Activated CD4-positive, alpha-beta T cell treated with anti-CD3 and anti-CD28 coated beads, Interleukin-2, amount 10 ng/mL, durations not matched to agents 7 days and 5 days (primary cell): Measurements from ENCODE around the gene MKNK1. TPM values are rescaled to one million over a fixed set of nuclear protein-coding genes. Genes with fewer than 3 reads are reported as not detected.

ENCODE experiments used
- CTCF ChIA-PET: fragments of 350-600 bp; sonication (Branson Sonifier 250); formaldehyde crosslinking; loops from one replicate; lab custom pipeline; 2021; ENCODE audit warnings: antibody characterized with exemption; lab: Charles Lee
- POLR2A ChIA-PET: fragments of 350-600 bp; sonication (Branson Sonifier 250); formaldehyde crosslinking; loops from one replicate; lab custom pipeline; 2021; ENCODE audit warnings: antibody characterized with exemption; lab: Charles Lee
- DNase-seq: peaks from one replicate; pipeline ENCODE4 v3.0.0-alpha.2; 2020
- H3K27ac Mint-ChIP-seq: one replicate; pipeline ENCODE4 v1.8.0; 2021; ENCODE audit warnings: mild to moderate bottlenecking, moderate library complexity, mixed read lengths
- H3K27me3 Mint-ChIP-seq: one replicate; pipeline ENCODE4 v1.8.0; 2021; ENCODE audit warnings: mixed read lengths
- H3K36me3 Mint-ChIP-seq: one replicate; pipeline ENCODE4 v1.8.0; 2021; ENCODE audit warnings: low read depth, mixed read lengths
- H3K4me1 Mint-ChIP-seq: one replicate; pipeline ENCODE4 v1.8.0; 2021; ENCODE audit warnings: mixed read lengths
- H3K4me3 Mint-ChIP-seq: one replicate; pipeline ENCODE4 v1.8.0; 2021; ENCODE audit warnings: mild to moderate bottlenecking, moderate library complexity, mixed read lengths
- H3K9me3 Mint-ChIP-seq: one replicate; pipeline ENCODE4 v1.8.0; 2021; ENCODE audit warnings: mixed read lengths
- total RNA-seq, 2 experiments: library from RNA; stranded (reverse); gene quantifications; one replicate each; pipeline ENCODE4 v1.2.3, GENCODE V29; 2021

The MKNK1 gene
- total RNA-seq, 2 experiments from 2014 or later = 58.2 to 63.3 TPM

DNA sequence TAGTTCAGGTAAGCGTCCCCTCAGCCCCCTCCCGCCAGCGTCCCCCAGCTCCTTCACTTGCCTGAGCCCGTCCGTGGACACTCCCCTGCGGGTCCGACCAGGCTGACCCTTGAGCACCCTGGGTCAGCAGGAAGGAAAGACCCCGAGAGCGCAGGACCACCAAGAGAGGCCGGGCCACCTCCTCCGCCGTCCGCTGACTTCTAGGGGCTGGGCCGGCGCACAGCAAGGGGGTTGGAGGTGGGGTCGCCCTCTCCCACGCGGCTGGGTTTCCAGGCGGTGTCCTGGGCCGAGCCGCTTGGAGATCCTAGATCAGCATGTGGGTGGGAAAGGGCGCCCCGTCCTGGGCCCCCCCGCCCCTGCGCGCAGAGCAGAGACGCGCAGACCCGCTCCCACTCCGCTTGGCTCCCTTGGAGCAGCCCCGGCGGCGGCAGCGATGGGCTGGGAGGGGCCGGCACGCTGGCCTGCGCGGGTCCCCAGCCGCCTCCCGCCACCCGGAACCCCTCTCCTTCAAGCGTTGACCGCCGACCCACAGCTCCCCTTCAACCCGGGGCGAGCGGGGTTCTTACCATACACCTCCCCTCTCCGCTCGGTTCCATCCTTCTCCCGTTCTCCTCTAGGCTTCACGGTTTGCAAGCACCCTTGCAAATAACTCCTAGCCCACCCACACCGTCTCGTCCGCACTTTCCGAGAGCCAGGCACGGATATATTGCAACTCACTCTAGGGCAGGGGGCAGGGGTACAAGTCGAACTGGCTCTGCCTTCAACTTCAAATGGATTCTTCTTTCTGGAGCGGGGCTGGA, 60.1 kb downstream of the MKNK1 start:
- Mint-ChIP-seq H3K4me1 (peaks cover 6% of the 10 kb centered on the region), H3K9me3 (no peaks in the 10 kb centered on the region), H3K27me3 (peaks cover 51% of the 10 kb centered on the region), H3K4me3 (no peak overlapping the region), H3K27ac (no peak overlapping the region), H3K36me3 (no peaks in the 10 kb centered on the region)
- DNase-seq = no peak
- ChIA-PET CTCF (no interaction called here), POLR2A (no interaction called here)

DNA sequence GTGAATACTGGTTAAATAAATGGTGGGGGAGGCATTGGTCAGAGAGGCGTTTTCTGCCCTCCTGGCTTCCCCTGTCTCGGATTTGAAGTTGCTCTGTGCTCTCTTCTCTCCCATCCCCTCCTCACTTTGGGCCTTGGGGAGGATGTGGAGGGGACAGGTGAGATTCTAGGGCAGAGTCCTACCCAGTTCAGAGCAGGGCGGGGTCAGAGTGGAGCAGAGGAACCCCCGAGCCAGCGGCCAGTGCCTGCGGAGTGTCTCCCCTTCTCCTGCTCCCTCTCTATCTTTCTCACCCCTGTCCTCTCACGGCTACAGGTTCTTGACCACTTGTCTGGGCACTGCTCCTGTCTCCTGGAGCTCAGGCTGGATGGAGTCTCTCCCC, 60.7 kb downstream of the MKNK1 start:
- Mint-ChIP-seq H3K27ac (no peak overlapping the region), H3K4me1 (peaks cover 6% of the 10 kb centered on the region), H3K4me3 (no peak overlapping the region), H3K36me3 (no peaks in the 10 kb centered on the region), H3K27me3 (peaks cover 53% of the 10 kb centered on the region), H3K9me3 (no peaks in the 10 kb centered on the region)
- ChIA-PET POLR2A (no interaction called here), CTCF (no interaction called here)
- DNase-seq = no peak

DNA sequence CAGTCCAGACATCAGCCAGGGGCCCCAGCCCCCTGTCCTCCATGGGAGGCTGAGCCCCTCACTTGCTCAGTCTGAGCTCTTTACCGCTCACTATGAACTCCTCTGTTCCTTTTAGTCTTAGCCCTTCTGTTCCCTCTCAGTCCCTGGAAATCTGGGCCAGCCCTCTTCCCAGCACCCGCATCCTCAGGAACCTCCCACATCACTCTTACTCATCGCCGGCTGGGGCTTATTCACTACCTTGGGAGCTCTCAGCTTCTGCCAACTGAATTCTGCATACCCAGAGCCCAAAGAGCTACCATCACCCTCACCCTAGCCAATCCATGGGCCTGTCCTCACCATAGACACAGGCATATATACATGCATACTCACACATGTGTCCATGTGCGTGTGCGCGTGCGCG, 64.1 kb downstream of the MKNK1 start:
- no peak for DNase-seq
- no peaks in the 10 kb centered on the region for H3K9me3 Mint-ChIP-seq
- ChIA-PET CTCF (interaction anchor here (0.8 to 1.6 kb wide), 4 partner anchors 8 to 186 kb away, joined by 3 to 7 read pairs (median 4); no protein-coding TSS in a partner anchor), POLR2A (no interaction called here)
- peaks cover 1% of the 10 kb centered on the region for H3K4me1 Mint-ChIP-seq
- no peaks in the 10 kb centered on the region for H3K36me3 Mint-ChIP-seq
- H3K27ac Mint-ChIP-seq = no peak overlapping the region
- H3K27me3 Mint-ChIP-seq = peaks cover 58% of the 10 kb centered on the region
- H3K4me3 Mint-ChIP-seq = no peak overlapping the region

DNA sequence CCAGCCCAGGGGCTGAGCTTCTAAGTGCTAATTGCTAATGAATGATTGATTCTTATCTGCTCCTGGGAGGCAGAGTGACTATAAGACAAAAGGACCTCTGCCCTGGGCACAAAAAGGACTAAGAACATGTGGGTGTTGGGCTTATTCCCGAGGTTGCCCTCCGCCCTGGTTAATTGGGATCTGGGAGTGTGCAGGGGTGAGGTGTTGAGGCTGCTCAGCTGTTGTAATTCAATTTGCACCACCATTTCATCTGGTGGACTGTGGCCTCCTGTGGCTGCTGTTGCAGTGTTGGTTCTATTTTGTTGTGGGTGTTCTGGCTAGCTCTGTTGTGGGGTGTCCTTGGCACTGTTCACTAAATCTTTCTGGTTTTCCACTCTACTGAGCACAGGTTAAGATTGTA, 65.9 kb downstream of the MKNK1 start:
- Mint-ChIP-seq H3K9me3 (no peaks in the 10 kb centered on the region), H3K36me3 (no peaks in the 10 kb centered on the region), H3K4me1 (peaks cover 2% of the 10 kb centered on the region), H3K4me3 (no peak overlapping the region), H3K27me3 (peaks cover 58% of the 10 kb centered on the region), H3K27ac (no peak overlapping the region)
- CTCF ChIA-PET = interaction anchor here (1.4 kb wide), 1 partner anchor 86 kb away, joined by 3 read pairs; no protein-coding TSS in a partner anchor
- POLR2A ChIA-PET = no interaction called here
- no peak for DNase-seq

DNA sequence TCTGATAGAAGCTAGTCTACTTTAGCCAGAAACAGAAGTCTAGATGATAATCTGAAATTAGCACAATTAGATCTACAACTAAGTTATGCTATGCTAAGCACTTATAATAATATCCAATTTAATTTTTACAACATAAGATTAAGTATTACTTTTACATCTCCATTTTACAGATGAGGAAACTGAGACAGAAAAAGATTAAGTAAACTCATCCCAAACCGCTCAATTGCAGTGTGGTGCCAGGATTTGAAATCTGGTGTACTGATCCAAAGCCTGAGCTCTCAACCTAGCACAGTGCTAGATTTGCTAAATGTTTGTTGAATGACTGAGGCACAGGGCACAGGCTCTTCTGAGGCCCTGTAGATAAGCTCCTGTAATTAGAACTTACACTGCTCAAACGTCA, 66.4 kb downstream of the MKNK1 start:
- H3K9me3 Mint-ChIP-seq = no peaks in the 10 kb centered on the region
- CTCF ChIA-PET = no interaction called here
- no peak overlapping the region for H3K4me3 Mint-ChIP-seq
- H3K27ac Mint-ChIP-seq = no peak overlapping the region
- no peak for DNase-seq
- POLR2A ChIA-PET = no interaction called here
- H3K36me3 Mint-ChIP-seq = no peaks in the 10 kb centered on the region
- peaks cover 2% of the 10 kb centered on the region for H3K4me1 Mint-ChIP-seq
- H3K27me3 Mint-ChIP-seq = peaks cover 54% of the 10 kb centered on the region

DNA sequence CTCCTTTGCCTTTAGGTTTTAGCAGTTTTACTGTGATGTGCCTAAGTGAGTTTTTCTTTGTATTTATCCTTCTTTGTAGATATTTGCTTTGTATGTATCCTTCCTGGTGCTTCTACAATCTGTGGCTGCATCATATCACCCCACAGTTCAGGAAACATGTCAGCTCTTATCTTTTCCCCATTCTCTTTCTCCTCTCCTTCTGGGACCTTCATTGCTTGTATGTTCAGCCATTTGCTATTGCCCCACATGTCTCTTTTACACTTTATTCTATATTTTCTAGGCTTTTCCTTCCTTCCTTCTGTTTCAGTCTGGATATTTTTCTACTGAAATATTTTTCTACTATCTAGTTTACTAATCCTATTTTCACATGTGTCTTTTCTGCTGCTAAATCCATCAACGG, 67.5 kb downstream of the MKNK1 start:
- H3K9me3 Mint-ChIP-seq = no peaks in the 10 kb centered on the region
- ChIA-PET POLR2A (no interaction called here), CTCF (interaction anchor here (2.1 to 2.5 kb wide), 2 partner anchors 12 to 14 kb away, joined by 6 to 11 read pairs; no protein-coding TSS in a partner anchor)
- no peaks in the 10 kb centered on the region for H3K36me3 Mint-ChIP-seq
- no peak overlapping the region for H3K27ac Mint-ChIP-seq
- H3K27me3 Mint-ChIP-seq = peaks cover 46% of the 10 kb centered on the region
- no peak overlapping the region for H3K4me3 Mint-ChIP-seq
- H3K4me1 Mint-ChIP-seq = peaks cover 2% of the 10 kb centered on the region
- DNase-seq = no peak

DNA sequence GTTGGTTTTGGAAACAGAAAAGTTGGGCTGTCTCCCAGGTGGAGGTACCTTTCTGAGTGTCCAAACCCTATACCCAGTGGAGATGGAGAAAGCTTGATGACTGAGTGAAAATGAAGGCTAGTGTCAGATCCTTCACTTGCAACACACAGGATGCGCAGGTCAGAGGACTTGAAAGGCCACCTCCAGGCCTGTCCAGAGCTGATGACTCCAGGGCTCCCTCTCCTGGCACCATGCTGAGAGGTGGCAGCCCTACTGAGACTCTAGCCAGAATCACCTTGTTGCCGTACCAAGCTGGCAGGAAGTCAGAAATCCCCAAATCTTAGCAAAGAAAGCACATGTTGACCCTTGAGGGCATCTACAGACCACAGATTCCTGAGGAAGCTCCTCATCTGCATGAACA, 69.0 kb downstream of the MKNK1 start:
- Mint-ChIP-seq H3K9me3 (no peaks in the 10 kb centered on the region), H3K27ac (no peak overlapping the region), H3K36me3 (no peaks in the 10 kb centered on the region), H3K27me3 (peaks cover 41% of the 10 kb centered on the region), H3K4me3 (no peak overlapping the region), H3K4me1 (peaks cover 2% of the 10 kb centered on the region)
- CTCF ChIA-PET = interaction anchor here (0.6 to 3.5 kb wide), 12 partner anchors 7 to 117 kb away, joined by 3 to 22 read pairs (median 5); partner anchors contain the start of gene KNCN
- peak; percentile 14 for DNase-seq
- POLR2A ChIA-PET = no interaction called here

DNA sequence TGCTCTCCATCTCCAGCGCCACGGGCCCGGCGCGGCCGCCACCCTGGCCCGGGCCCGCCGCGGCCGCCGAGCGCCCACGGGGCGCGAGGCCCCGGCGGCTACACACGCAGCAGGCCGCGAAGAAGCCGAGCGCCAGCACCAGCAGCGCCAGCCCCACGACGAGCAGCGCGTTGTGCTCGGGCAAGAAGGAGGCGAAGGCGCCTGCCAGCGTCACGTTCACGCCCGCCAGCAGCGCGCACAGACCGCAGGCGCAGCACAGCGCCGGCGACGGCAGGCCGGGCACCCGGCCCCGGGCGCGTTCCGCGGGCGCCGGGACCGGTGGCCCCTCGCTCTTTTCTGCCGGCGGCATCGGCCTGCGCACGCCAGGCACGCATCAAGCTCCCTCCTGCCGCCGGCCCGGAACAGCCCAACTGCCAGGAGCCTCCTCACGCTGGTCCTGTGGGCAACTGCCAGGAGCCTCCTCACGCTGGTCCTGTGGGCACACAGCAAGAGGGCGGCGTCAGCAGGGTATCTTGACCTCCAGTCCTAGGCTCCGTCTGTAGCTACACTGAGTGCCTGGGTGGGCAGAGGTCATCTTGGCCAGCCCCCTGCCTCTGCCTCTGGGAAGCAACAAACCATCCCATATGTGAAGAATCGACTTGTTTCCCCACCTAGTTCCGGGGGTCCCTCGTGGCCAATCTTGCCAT, 70.7 kb downstream of the MKNK1 start:
- peak overlapping the region; percentile 68 for H3K4me3 Mint-ChIP-seq
- no peaks in the 10 kb centered on the region for H3K36me3 Mint-ChIP-seq
- H3K27me3 Mint-ChIP-seq = peaks cover 45% of the 10 kb centered on the region
- DNase-seq = peak; percentile 49
- H3K4me1 Mint-ChIP-seq = peaks cover 14% of the 10 kb centered on the region
- POLR2A ChIA-PET = no interaction called here
- H3K9me3 Mint-ChIP-seq = no peaks in the 10 kb centered on the region
- peak overlapping the region; percentile 54 for H3K27ac Mint-ChIP-seq
- CTCF ChIA-PET = interaction anchor here (0.8 to 3.5 kb wide), 19 partner anchors 9 to 192 kb away, joined by 3 to 22 read pairs (median 4); partner anchors contain the start of genes DMBX1 and MKNK1

DNA sequence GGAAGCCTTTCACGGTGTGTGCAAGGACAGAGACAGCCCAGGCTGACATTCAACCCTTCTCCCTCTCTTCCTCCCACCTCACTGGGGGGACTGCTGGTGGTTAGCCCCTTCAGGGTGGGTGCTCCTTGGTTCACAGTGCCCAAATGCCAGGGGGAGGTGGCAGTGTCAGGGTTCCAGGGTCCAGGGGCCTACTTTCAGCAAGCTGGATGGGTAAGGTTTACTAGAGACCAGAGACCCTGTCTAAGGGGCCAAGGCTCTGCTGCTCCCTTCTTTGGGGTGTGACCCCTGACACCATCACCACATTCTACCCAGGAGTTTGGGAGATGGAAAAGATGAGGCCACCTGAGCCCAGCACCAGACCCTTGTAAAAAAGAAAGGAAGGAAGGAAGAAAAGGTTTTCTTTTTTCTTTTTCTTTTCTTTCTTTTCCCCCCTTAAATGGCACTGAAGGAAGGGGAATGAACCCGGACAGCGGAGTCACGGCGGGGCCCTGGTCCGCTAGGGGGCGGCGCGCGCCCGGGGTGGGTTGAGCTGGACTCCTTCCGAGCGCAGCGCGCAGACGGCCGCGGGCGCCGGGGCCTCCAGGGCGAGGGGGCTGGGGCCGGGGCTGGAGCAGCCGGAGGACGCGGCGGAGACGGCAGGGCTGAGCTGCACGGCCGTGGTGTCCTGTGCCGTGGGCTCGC, 71.4 kb downstream of the MKNK1 start:
- H3K27me3 Mint-ChIP-seq = peaks cover 42% of the 10 kb centered on the region
- H3K4me3 Mint-ChIP-seq = peak overlapping the region; percentile 33
- no peaks in the 10 kb centered on the region for H3K36me3 Mint-ChIP-seq
- H3K4me1 Mint-ChIP-seq = peaks cover 18% of the 10 kb centered on the region
- DNase-seq = peak; percentile 67
- ChIA-PET POLR2A (no interaction called here), CTCF (interaction anchor here (0.8 to 3.5 kb wide), 18 partner anchors 10 to 185 kb away, joined by 3 to 22 read pairs (median 4); partner anchors contain the start of genes DMBX1 and MKNK1)
- no peak overlapping the region for H3K27ac Mint-ChIP-seq
- H3K9me3 Mint-ChIP-seq = no peaks in the 10 kb centered on the region

DNA sequence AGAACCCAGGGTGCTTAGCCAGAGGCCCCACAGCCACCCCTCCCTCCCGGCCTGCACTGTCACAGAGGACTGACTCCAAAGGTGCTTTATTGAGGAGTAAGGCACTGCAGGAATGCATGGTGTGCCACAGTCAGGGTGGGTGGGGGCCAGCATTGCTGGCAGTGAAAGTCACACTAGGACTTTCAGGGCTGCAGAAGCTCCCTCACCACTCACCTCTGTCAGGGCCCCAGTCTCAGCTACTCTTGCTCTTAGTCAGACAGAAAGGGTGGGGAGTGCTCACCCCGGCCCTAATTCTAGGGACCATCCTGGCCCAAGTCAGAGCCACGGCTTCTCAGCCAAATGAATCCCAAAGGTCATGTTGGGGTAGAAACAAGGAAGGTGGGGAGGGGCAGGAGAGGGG, 72.0 kb downstream of the MKNK1 start:
- CTCF ChIA-PET = interaction anchor here (0.6 to 2.7 kb wide), 7 partner anchors 13 to 85 kb away, joined by 3 to 12 read pairs (median 3); no protein-coding TSS in a partner anchor
- POLR2A ChIA-PET = no interaction called here
- H3K9me3 Mint-ChIP-seq = no peaks in the 10 kb centered on the region
- H3K4me1 Mint-ChIP-seq = peaks cover 18% of the 10 kb centered on the region
- H3K27ac Mint-ChIP-seq = no peak overlapping the region
- H3K36me3 Mint-ChIP-seq = no peaks in the 10 kb centered on the region
- H3K4me3 Mint-ChIP-seq = no peak overlapping the region
- peaks cover 42% of the 10 kb centered on the region for H3K27me3 Mint-ChIP-seq
- no peak for DNase-seq

DNA sequence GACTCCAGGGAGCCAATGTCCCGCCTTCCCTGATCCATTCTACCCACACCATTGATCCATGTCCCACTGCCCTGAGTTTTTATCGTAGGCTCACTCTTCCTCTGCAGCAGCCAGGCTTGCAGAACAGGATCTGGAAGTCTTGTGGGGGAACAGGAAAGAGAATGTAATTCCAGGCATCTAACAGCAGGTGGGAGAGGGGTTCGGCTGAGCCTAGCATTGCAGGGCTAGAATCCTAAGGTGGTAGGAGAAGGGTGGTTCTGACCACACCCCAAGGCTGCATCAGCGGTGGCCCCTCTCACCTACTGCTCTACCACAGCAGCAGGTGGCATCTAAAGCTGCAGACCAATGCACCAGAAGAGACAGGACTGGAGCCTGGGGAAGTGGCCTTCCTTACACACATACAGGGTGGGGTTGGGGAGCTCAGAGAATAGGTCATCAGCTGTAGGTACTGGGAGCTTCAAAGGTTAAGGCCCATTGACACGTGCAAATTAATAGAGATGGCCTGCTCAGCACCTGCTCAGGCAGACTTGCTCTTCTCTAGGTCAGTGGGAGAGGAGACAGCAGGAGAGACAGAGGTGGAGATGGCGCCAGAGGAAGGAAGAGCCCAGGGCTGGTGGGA, 73.2 kb downstream of the MKNK1 start:
- Mint-ChIP-seq H3K27ac (no peak overlapping the region), H3K27me3 (peaks cover 36% of the 10 kb centered on the region), H3K9me3 (no peaks in the 10 kb centered on the region), H3K36me3 (no peaks in the 10 kb centered on the region), H3K4me1 (peaks cover 18% of the 10 kb centered on the region), H3K4me3 (no peak overlapping the region)
- POLR2A ChIA-PET = no interaction called here
- CTCF ChIA-PET = interaction anchor here (0.6 to 0.9 kb wide), 2 partner anchors 84 to 155 kb away, joined by 4 read pairs; no protein-coding TSS in a partner anchor
- no peak for DNase-seq

DNA sequence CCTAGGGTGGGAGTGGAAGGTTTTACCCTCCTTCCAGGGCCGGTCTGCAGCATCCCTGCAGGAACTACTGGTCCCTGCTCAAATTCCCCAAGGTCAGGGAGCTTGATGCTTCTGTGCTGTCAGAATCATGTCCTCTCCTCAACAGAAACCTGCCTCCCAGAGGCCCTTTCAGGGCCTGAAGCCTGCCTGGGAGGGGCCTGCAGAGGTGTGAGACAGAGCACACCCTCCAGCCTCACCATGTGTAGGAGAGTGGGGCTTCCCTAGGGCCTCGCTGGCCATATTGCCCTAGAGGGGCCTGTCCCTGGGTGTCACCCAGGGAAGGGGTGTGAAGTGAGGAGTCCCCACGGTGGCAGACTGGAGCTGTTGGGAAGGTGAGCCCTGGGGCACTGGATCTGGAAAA, 73.8 kb downstream of the MKNK1 start:
- Mint-ChIP-seq H3K9me3 (no peaks in the 10 kb centered on the region), H3K4me1 (peaks cover 18% of the 10 kb centered on the region), H3K27me3 (peaks cover 38% of the 10 kb centered on the region), H3K27ac (no peak overlapping the region), H3K4me3 (no peak overlapping the region), H3K36me3 (no peaks in the 10 kb centered on the region)
- no peak for DNase-seq
- ChIA-PET POLR2A (no interaction called here), CTCF (interaction anchor here (0.9 to 1.7 kb wide), 4 partner anchors 60 to 112 kb away, joined by 3 to 6 read pairs (median 4); no protein-coding TSS in a partner anchor)
